Measurements from ENCODE around the gene INCA1. TPM values are rescaled to one million over a fixed set of nuclear protein-coding genes. Genes with fewer than 3 reads are reported as not detected.

INCA1 gene
- total RNA-seq, 2 donors from 2014 or later, result 1.2 TPM; not detected in 1

DNA sequence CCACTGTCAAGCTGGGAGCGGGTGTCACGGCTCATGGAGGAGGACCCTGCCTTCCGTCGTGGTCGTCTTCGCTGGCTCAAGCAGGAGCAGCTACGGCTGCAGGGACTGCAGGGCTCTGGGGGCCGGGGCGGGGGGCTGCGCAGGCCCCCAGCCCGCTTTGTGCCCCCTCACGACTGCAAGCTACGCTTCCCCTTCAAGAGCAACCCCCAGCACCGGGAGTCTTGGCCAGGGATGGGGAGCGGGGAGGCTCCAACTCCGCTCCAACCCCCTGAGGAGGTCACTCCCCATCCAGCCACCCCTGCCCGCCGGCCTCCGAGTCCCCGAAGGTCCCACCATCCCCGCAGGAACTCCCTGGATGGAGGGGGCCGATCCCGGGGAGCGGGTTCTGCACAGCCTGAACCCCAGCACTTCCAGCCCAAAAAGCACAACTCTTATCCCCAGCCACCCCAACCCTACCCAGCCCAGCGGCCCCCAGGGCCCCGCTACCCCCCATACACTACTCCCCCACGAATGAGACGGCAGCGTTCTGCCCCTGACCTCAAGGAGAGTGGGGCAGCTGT lies 26.3 kb upstream of the INCA1 start:
- H3K27me3 ChIP-seq (replicated peaks; ENCODE audit: insufficient read depth), result no peaks in the 10 kb centered on the region
- no peak for DNase-seq (ENCODE audit: low spot score)
- TF ChIP-seq CTCF (IDR thresholded peaks at IDR 0.05), result no peak
- no peak for ATAC-seq (ENCODE audit: insufficient number of reproducible peaks, low FRiP score, low read depth)
- no peak overlapping the region for H3K27ac ChIP-seq
- H3K9me3 ChIP-seq, result no peaks in the 10 kb centered on the region
- no peaks in the 10 kb centered on the region for H3K4me1 ChIP-seq (ENCODE audit: control insufficient read depth in 1 of 2, low read depth in 2 of 2)
- peaks cover 51% of the 10 kb centered on the region for H3K36me3 ChIP-seq
- H3K4me3 ChIP-seq, result no peak overlapping the region

DNA sequence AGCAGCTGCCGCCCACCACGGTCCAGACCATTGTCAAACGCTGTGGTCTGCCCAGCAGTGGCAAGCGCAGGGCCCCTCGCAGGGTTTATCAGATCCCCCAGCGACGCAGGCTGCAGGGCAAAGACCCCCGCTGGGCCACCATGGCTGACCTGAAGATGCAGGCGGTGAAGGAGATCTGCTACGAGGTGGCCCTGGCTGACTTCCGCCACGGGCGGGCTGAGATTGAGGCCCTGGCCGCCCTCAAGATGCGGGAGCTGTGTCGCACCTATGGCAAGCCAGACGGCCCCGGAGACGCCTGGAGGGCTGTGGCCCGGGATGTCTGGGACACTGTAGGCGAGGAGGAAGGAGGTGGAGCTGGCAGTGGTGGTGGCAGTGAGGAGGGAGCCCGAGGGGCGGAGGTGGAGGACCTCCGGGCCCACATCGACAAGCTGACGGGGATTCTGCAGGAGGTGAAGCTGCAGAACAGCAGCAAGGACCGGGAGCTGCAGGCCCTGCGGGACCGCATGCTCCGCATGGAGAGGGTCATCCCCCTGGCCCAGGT lies 24.9 kb upstream of the INCA1 start:
- Histone ChIP-seq H3K9me3 (no peaks in the 10 kb centered on the region), H3K4me1 (ENCODE audit: control insufficient read depth in 1 of 2, low read depth in 2 of 2) (no peaks in the 10 kb centered on the region), H3K27ac (no peak overlapping the region), H3K27me3 (replicated peaks; ENCODE audit: insufficient read depth) (no peaks in the 10 kb centered on the region), H3K36me3 (peaks cover 56% of the 10 kb centered on the region), H3K4me3 (no peak overlapping the region)
- ATAC-seq (ENCODE audit: insufficient number of reproducible peaks, low FRiP score, low read depth) (no peak), DNase-seq (ENCODE audit: low spot score) (no peak)
- no peak for TF ChIP-seq CTCF (IDR thresholded peaks at IDR 0.05)

DNA sequence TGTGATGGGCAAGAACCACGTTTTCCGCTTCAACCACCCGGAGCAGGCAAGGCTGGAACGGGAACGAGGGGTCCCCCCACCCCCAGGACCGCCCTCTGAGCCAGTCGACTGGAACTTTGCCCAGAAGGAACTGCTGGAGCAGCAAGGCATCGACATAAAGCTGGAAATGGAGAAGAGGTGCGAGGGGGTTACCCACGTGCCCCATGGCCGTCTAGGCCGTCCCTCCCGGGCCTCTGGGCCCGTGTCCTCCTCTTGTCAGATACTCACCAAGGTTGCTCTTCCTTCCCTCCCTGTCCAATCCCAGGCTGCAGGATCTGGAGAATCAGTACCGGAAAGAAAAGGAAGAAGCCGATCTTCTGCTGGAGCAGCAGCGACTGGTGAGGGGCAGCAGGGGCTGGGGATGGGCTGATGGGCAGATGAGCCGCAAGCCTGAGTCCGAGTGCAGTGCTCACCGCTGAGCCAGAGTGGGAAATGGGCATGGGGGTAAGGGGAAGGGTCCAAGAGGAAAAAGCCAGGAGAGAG lies 23.2 kb upstream of the INCA1 start:
- no peak for TF ChIP-seq CTCF (IDR thresholded peaks at IDR 0.05)
- Histone ChIP-seq H3K36me3 (peaks cover 71% of the 10 kb centered on the region), H3K27me3 (replicated peaks; ENCODE audit: insufficient read depth) (no peaks in the 10 kb centered on the region), H3K4me1 (ENCODE audit: control insufficient read depth in 1 of 2, low read depth in 2 of 2) (no peaks in the 10 kb centered on the region), H3K4me3 (no peak overlapping the region), H3K27ac (no peak overlapping the region), H3K9me3 (no peaks in the 10 kb centered on the region)
- no peak for DNase-seq (ENCODE audit: low spot score)
- ATAC-seq (ENCODE audit: insufficient number of reproducible peaks, low FRiP score, low read depth), result no peak

DNA sequence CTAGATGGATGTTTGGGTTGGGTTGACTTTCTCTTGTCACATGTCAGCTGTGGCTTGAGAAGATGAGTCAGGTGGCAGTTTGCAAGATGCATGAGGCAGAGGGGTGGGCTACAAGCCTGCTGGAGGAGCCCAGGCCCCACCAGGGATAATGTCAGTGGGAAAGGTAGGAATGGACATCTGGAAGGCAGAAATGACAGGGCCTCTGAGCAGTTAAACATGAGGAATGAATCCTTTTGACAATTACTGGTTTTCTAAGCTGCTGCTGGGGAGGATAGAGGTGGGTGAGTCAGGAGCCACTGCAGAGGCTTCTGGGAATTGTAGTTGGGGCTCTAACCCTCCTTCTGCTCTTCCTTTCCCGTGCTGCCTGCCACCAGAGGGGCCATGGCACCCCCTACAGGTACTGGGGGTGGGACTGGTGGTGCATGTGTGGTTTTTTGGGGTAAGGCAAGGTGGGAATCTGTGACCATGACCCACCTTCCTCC lies 22.2 kb upstream of the INCA1 start:
- ATAC-seq (ENCODE audit: insufficient number of reproducible peaks, low FRiP score, low read depth) (peak; percentile 18), DNase-seq (ENCODE audit: low spot score) (no peak)
- Histone ChIP-seq H3K36me3 (peaks cover 80% of the 10 kb centered on the region), H3K4me1 (ENCODE audit: control insufficient read depth in 1 of 2, low read depth in 2 of 2) (no peaks in the 10 kb centered on the region), H3K9me3 (no peaks in the 10 kb centered on the region), H3K27me3 (replicated peaks; ENCODE audit: insufficient read depth) (no peaks in the 10 kb centered on the region), H3K4me3 (no peak overlapping the region), H3K27ac (no peak overlapping the region)
- TF ChIP-seq CTCF (IDR thresholded peaks at IDR 0.05), result no peak

DNA sequence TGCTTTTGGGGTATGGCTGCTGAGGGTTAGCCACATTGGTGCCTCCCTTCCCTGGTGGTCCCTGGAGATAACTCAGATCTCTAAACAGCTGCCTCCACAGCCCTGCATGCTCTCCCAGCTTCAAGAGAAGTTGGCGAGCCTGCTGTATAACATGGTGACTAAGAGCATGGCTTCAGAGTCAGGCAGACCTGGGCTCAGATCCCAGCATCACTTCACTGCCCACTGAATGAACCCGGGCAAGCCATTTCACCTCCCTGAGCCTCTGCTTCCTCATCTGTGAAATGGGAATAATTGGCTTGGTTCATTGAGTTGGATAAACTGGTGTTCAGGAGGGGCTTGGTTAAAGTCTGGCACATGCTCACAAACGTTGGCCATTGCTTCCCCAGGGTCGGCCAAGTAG lies 17.0 kb upstream of the INCA1 start:
- ATAC-seq (ENCODE audit: insufficient number of reproducible peaks, low FRiP score, low read depth) (no peak), DNase-seq (ENCODE audit: low spot score) (no peak)
- no peaks in the 10 kb centered on the region for H3K4me1 ChIP-seq (ENCODE audit: control insufficient read depth in 1 of 2, low read depth in 2 of 2)
- peaks cover 61% of the 10 kb centered on the region for H3K36me3 ChIP-seq
- TF ChIP-seq CTCF (IDR thresholded peaks at IDR 0.05), result no peak
- H3K4me3 ChIP-seq, result no peak overlapping the region
- no peaks in the 10 kb centered on the region for H3K27me3 ChIP-seq (replicated peaks; ENCODE audit: insufficient read depth)
- no peaks in the 10 kb centered on the region for H3K9me3 ChIP-seq
- no peak overlapping the region for H3K27ac ChIP-seq

Measured in thoracic aorta (tissue), 2 donors.